Prostate gland (tissue), 2 donors: ENCODE measurements around the gene TBXA2R.

Experiments used
- CTCF ChIP-seq, 4 experiments: fragments of 200-600 bp in 2 of 4; fragments of 450-650 bp in 2 of 4; sonication (generic) in 2 of 4; IDR thresholded peaks; 1 replicate in 3 of 4; 2 replicates in 1 of 4; pipeline ENCODE4 v1.5.1; 2016 to 2019; ENCODE audit warnings: antibody characterized with exemption in 4 of 4, mild to moderate bottlenecking in 2 of 4, moderate library complexity in 2 of 4
- POLR2A ChIP-seq: fragments of 450-650 bp; IDR thresholded peaks from one replicate; pipeline ENCODE4 v1.6.1; 2016; ENCODE audit warnings: antibody characterized with exemption, mild to moderate bottlenecking
- POLR2AphosphoS5 ChIP-seq: sonication (generic); formaldehyde crosslinking; IDR thresholded peaks from one replicate; pipeline ENCODE4 v1.6.1; 2017; ENCODE audit warnings: antibody characterized with exemption

- TF ChIP-seq POLR2AphosphoS5 (no peak), CTCF (IDR thresholded peaks at IDR 0.05) (no peak), POLR2A (no peak)
These were observed 32.8 kb upstream of the TBXA2R start for GRCh38 chr19:3639479-3639878.
